GM12801 (cell line): ENCODE results near the gene VASN.

Source experiments
- CTCF ChIP-seq: IDR thresholded peaks from one replicate; pipeline ENCODE4 v1.5.1; 2011; ENCODE audit warnings: control low read depth; ENCODE audit not compliant: insufficient read length; ENCODE audit errors: extremely low read depth

Gene VASN

GRCh38 chr16:4333308-4333638 is 38.4 kb upstream of the VASN start:
- TF ChIP-seq CTCF: no peak

GRCh38 chr16:4334724-4335495 is 36.7 kb upstream of the VASN start:
- no peak for TF ChIP-seq CTCF

GRCh38 chr16:4336701-4337539 is 34.7 kb upstream of the VASN start:
- TF ChIP-seq CTCF: no peak

- no peak for TF ChIP-seq CTCF
Observed at GRCh38 chr16:4337540-4338088, 34.0 kb upstream of the VASN start.

- no peak for TF ChIP-seq CTCF
Observed at GRCh38 chr16:4338125-4338582, 33.5 kb upstream of the VASN start.

- no peak for TF ChIP-seq CTCF
Observed at GRCh38 chr16:4338712-4339299, 32.8 kb upstream of the VASN start.

- TF ChIP-seq CTCF: no peak
Observed at GRCh38 chr16:4339455-4339854, 32.2 kb upstream of the VASN start.
